Adrenal gland (tissue), 5 donors: ENCODE results near the gene METTL8.

ENCODE experiments used
- POLR2A ChIP-seq, 2 donors: fragments of 450-650 bp; IDR thresholded peaks; one replicate each; pipeline ENCODE4 v1.6.1; 2017; ENCODE audit warnings: antibody characterized with exemption in 2 of 2, mild to moderate bottlenecking in 2 of 2, moderate library complexity in 1 of 2
- TF ChIP-seq, protein P1 (sequence below), 6 experiments: fragments of 450-650 bp in 4 of 6; fragments of 200-600 bp in 2 of 6; sonication (generic) in 1 of 6; IDR thresholded peaks; 1 replicate in 5 of 6; 2 replicates in 1 of 6; pipeline versions ENCODE4 v1.5.1 to v1.8.0; 2016 to 2021; ENCODE audit warnings: antibody characterized with exemption in 6 of 6, mild to moderate bottlenecking in 2 of 6, moderate library complexity in 1 of 6
- donor health status: DM: no; HTN: no; CAD: no.

DNA sequence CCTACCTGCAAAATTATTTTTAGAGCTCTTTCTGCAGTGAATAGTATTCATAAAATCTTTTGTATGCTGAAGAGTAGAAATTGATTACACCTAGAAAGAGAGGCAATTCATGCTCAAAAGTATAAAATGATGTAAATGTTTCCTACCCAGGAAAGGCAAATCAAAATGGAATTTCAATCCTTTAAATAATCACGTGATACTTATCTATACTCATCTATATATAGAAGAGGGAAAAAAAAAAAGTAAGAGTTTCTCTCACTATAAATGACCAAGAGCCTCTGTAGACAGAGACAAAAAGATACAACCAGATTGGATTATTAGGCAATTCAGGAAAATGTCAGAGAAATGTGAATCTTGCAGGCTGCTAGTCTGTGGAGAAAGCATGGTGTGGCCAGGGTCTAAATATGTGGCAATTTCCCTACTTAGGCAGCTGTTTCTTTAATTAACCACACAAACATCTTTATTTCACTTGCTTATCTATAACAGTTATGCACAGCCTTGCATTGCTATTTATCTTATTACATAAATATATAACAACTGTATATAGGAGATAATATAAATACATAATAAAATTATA, 39.5 kb downstream of the METTL8 start:
- TF ChIP-seq, protein P1, sequence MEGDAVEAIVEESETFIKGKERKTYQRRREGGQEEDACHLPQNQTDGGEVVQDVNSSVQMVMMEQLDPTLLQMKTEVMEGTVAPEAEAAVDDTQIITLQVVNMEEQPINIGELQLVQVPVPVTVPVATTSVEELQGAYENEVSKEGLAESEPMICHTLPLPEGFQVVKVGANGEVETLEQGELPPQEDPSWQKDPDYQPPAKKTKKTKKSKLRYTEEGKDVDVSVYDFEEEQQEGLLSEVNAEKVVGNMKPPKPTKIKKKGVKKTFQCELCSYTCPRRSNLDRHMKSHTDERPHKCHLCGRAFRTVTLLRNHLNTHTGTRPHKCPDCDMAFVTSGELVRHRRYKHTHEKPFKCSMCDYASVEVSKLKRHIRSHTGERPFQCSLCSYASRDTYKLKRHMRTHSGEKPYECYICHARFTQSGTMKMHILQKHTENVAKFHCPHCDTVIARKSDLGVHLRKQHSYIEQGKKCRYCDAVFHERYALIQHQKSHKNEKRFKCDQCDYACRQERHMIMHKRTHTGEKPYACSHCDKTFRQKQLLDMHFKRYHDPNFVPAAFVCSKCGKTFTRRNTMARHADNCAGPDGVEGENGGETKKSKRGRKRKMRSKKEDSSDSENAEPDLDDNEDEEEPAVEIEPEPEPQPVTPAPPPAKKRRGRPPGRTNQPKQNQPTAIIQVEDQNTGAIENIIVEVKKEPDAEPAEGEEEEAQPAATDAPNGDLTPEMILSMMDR (IDR thresholded peaks at IDR 0.05) = no peak
- no peak for TF ChIP-seq POLR2A (IDR thresholded peaks at IDR 0.05)
